Measurements from ENCODE around the gene RNF39. TPM values are rescaled to one million over a fixed set of nuclear protein-coding genes. Genes with fewer than 3 reads are reported as not detected.
A peak's percentile ranks its signal among the peaks of the same experiment; 100 is the strongest.

RNF39 gene
- polyA plus RNA-seq, 3 donors = 1.3 to 1.7 (median 1.5) TPM

- no peak for DNase-seq (ENCODE audit: low read depth in 3 of 3, low spot score in 2 of 3)
These were observed 22.6 kb upstream of the RNF39 start for GRCh38 chr6:30097902-30098768.

GRCh38 chr6:30096829-30097228 is 21.3 kb upstream of the RNF39 start:
- no peak for DNase-seq (ENCODE audit: low read depth in 3 of 3, low spot score in 2 of 3)

GRCh38 chr6:30093951-30094661 is 18.5 kb upstream of the RNF39 start:
- no peak for DNase-seq (ENCODE audit: low read depth in 3 of 3, low spot score in 2 of 3)

GRCh38 chr6:30092852-30093543 is 17.4 kb upstream of the RNF39 start:
- no peak for DNase-seq (ENCODE audit: low read depth in 3 of 3, low spot score in 2 of 3)

- no peak for DNase-seq (ENCODE audit: low read depth in 3 of 3, low spot score in 2 of 3)
These were observed 16.2 kb upstream of the RNF39 start for GRCh38 chr6:30091577-30092381.

- DNase-seq (ENCODE audit: low read depth in 3 of 3, low spot score in 2 of 3) = no peak
These were observed 12.3 kb upstream of the RNF39 start for GRCh38 chr6:30087876-30088275.

- no peak for DNase-seq (ENCODE audit: low read depth in 3 of 3, low spot score in 2 of 3)
These were observed 1.6 kb upstream of the RNF39 start for GRCh38 chr6:30077218-30077617.

- no peak for DNase-seq (ENCODE audit: low read depth in 3 of 3, low spot score in 2 of 3)
These were observed 492 bp upstream of the RNF39 start for GRCh38 chr6:30075790-30076732.

GRCh38 chr6:30074331-30075093 is 1.1 kb downstream of the RNF39 start:
- DNase-seq (ENCODE audit: low read depth in 3 of 3, low spot score in 2 of 3) = no peak

GRCh38 chr6:30073489-30074235 is 1.9 kb downstream of the RNF39 start:
- DNase-seq (ENCODE audit: low read depth in 3 of 3, low spot score in 2 of 3) = no peak

GRCh38 chr6:30071858-30072257 is 3.7 kb downstream of the RNF39 start:
- no peak for DNase-seq (ENCODE audit: low read depth in 3 of 3, low spot score in 2 of 3)

- DNase-seq (ENCODE audit: low read depth in 3 of 3, low spot score in 2 of 3) = no peak
These were observed 4.3 kb downstream of the RNF39 start for GRCh38 chr6:30071081-30071818.

- no peak for DNase-seq (ENCODE audit: low read depth in 3 of 3, low spot score in 2 of 3)
These were observed 8.0 kb downstream of the RNF39 start for GRCh38 chr6:30067460-30068139.

GRCh38 chr6:30066577-30067459 is 8.8 kb downstream of the RNF39 start, which contains the start of gene PPP1R11:
PPP1R11 (plus strand) TSS chr6:30067198; CDS start chr6:30067411, 213 bp downstream.
- DNase-seq (ENCODE audit: low read depth in 3 of 3, low spot score in 2 of 3) = peak; percentile 97 to 98 (median 98)

GRCh38 chr6:30066082-30066481 is 9.5 kb downstream of the RNF39 start:
- DNase-seq (ENCODE audit: low read depth in 3 of 3, low spot score in 2 of 3) = no peak

- no peak for DNase-seq (ENCODE audit: low read depth in 3 of 3, low spot score in 2 of 3)
These were observed 12.3 kb downstream of the RNF39 start for GRCh38 chr6:30063315-30063714.
